Activated CD8-positive, alpha-beta T cell treated with anti-CD3 and anti-CD28 coated beads, Interleukin-2, amount 10 ng/mL, durations not matched to agents 7 days and 5 days (primary cell): ENCODE results near the gene ARHGAP26. TPM values are rescaled to one million over a fixed set of nuclear protein-coding genes. Genes with fewer than 3 reads are reported as not detected.
A peak's percentile ranks its signal among the peaks of the same experiment; 100 is the strongest.

ENCODE experiments used
- ATAC-seq: fragments of 150-1000 bp; cut with Tn5 transposase; one replicate; pipeline ENCODE4 v1.10.0; 2021; ENCODE audit warnings: moderate library complexity
- CTCF ChIA-PET: fragments of 350-600 bp; sonication (Branson Sonifier 250); formaldehyde crosslinking; loops from one replicate; lab custom pipeline; 2021; ENCODE audit warnings: antibody characterized with exemption; lab: Charles Lee
- POLR2A ChIA-PET: fragments of 350-600 bp; sonication (Branson Sonifier 250); formaldehyde crosslinking; loops from one replicate; lab custom pipeline; 2021; ENCODE audit warnings: antibody characterized with exemption; lab: Charles Lee
- DNase-seq: peaks from one replicate; pipeline ENCODE4 v3.0.0-alpha.2; 2020
- H3K27ac Mint-ChIP-seq: one replicate; pipeline ENCODE4 v1.8.0; 2021; ENCODE audit warnings: mild to moderate bottlenecking, mixed read lengths
- H3K27me3 Mint-ChIP-seq: one replicate; pipeline ENCODE4 v1.8.0; 2021; ENCODE audit warnings: low read depth, mixed read lengths
- H3K36me3 Mint-ChIP-seq: one replicate; pipeline ENCODE4 v1.8.0; 2021; ENCODE audit warnings: low read depth, mixed read lengths
- H3K4me1 Mint-ChIP-seq: one replicate; pipeline ENCODE4 v1.8.0; 2021; ENCODE audit warnings: low read depth, mixed read lengths
- H3K4me3 Mint-ChIP-seq: one replicate; pipeline ENCODE4 v1.8.0; 2021; ENCODE audit warnings: mild to moderate bottlenecking, mixed read lengths
- H3K9me3 Mint-ChIP-seq: one replicate; pipeline ENCODE4 v1.8.0; 2022; ENCODE audit warnings: mixed read lengths; ENCODE audit not compliant: insufficient read depth
- total RNA-seq, 2 experiments: library from RNA; stranded (reverse); gene quantifications; one replicate each; pipeline ENCODE4 v1.2.3, GENCODE V29; 2021

ARHGAP26 gene
- total RNA-seq, 2 experiments from 2014 or later: 25.4 to 30.3 TPM

- DNase-seq (no peak), ATAC-seq (no peak)
- POLR2A ChIA-PET: no interaction called here
- no peaks in the 10 kb centered on the region for H3K36me3 Mint-ChIP-seq
- CTCF ChIA-PET: interaction anchor here (0.7 to 21.9 kb wide), 24 partner anchors 7 to 301 kb away, joined by 3 to 468 read pairs (median 5); partner anchors contain the start of gene ARHGAP26
- peaks cover 6% of the 10 kb centered on the region for H3K4me1 Mint-ChIP-seq
- H3K27ac Mint-ChIP-seq: no peak overlapping the region
- no peaks in the 10 kb centered on the region for H3K9me3 Mint-ChIP-seq
- H3K4me3 Mint-ChIP-seq: no peak overlapping the region
- H3K27me3 Mint-ChIP-seq: no peaks in the 10 kb centered on the region
Measured at GRCh38 chr5:142881076-142881783, 111.1 kb downstream of the ARHGAP26 start.

GRCh38 chr5:142881784-142882126 is 111.6 kb downstream of the ARHGAP26 start:
- DNase-seq (no peak), ATAC-seq (no peak)
- no peak overlapping the region for H3K27ac Mint-ChIP-seq
- CTCF ChIA-PET: interaction anchor here (1.0 to 21.9 kb wide), 10 partner anchors 10 to 301 kb away, joined by 3 to 468 read pairs (median 13); partner anchors contain the start of gene ARHGAP26
- H3K9me3 Mint-ChIP-seq: no peaks in the 10 kb centered on the region
- POLR2A ChIA-PET: no interaction called here
- H3K36me3 Mint-ChIP-seq: no peaks in the 10 kb centered on the region
- H3K27me3 Mint-ChIP-seq: no peaks in the 10 kb centered on the region
- peaks cover 6% of the 10 kb centered on the region for H3K4me1 Mint-ChIP-seq
- H3K4me3 Mint-ChIP-seq: no peak overlapping the region

GRCh38 chr5:142883025-142883424 is 112.8 kb downstream of the ARHGAP26 start:
- ATAC-seq (no peak), DNase-seq (no peak)
- H3K4me3 Mint-ChIP-seq: no peak overlapping the region
- ChIA-PET POLR2A (no interaction called here), CTCF (interaction anchor here (1.3 to 21.9 kb wide), 4 partner anchors 15 to 228 kb away, joined by 4 to 468 read pairs (median 236); no protein-coding TSS in a partner anchor)
- H3K27me3 Mint-ChIP-seq: no peaks in the 10 kb centered on the region
- H3K4me1 Mint-ChIP-seq: peaks cover 6% of the 10 kb centered on the region
- no peaks in the 10 kb centered on the region for H3K9me3 Mint-ChIP-seq
- no peaks in the 10 kb centered on the region for H3K36me3 Mint-ChIP-seq
- no peak overlapping the region for H3K27ac Mint-ChIP-seq

- H3K4me3 Mint-ChIP-seq: no peak overlapping the region
- H3K27ac Mint-ChIP-seq: no peak overlapping the region
- no peak for DNase-seq
- no peaks in the 10 kb centered on the region for H3K27me3 Mint-ChIP-seq
- peaks cover 6% of the 10 kb centered on the region for H3K4me1 Mint-ChIP-seq
- CTCF ChIA-PET: interaction anchor here (1.3 to 21.9 kb wide), 4 partner anchors 16 to 228 kb away, joined by 4 to 468 read pairs (median 236); no protein-coding TSS in a partner anchor
- ATAC-seq: no peak
- POLR2A ChIA-PET: no interaction called here
- no peaks in the 10 kb centered on the region for H3K9me3 Mint-ChIP-seq
- H3K36me3 Mint-ChIP-seq: no peaks in the 10 kb centered on the region
Measured at GRCh38 chr5:142883438-142883837, 113.3 kb downstream of the ARHGAP26 start.

GRCh38 chr5:142884029-142884428 is 113.9 kb downstream of the ARHGAP26 start:
- ChIA-PET POLR2A (no interaction called here), CTCF (interaction anchor here (0.8 to 21.9 kb wide), 3 partner anchors 135 to 229 kb away, joined by 3 to 468 read pairs (median 445); no protein-coding TSS in a partner anchor)
- no peak for DNase-seq
- Mint-ChIP-seq H3K27me3 (no peaks in the 10 kb centered on the region), H3K27ac (no peak overlapping the region), H3K36me3 (no peaks in the 10 kb centered on the region), H3K9me3 (no peaks in the 10 kb centered on the region), H3K4me1 (peaks cover 6% of the 10 kb centered on the region), H3K4me3 (no peak overlapping the region)
- no peak for ATAC-seq

GRCh38 chr5:142886211-142886610 is 116.0 kb downstream of the ARHGAP26 start:
- Mint-ChIP-seq H3K4me3 (no peak overlapping the region), H3K27ac (no peak overlapping the region), H3K4me1 (peaks cover 11% of the 10 kb centered on the region), H3K27me3 (no peaks in the 10 kb centered on the region), H3K9me3 (no peaks in the 10 kb centered on the region), H3K36me3 (no peaks in the 10 kb centered on the region)
- POLR2A ChIA-PET: no interaction called here
- ATAC-seq (no peak), DNase-seq (no peak)
- CTCF ChIA-PET: interaction anchor here (3.7 to 21.9 kb wide), 3 partner anchors 12 to 168 kb away, joined by 58 to 468 read pairs (median 445); no protein-coding TSS in a partner anchor

GRCh38 chr5:142886956-142887355 is 116.8 kb downstream of the ARHGAP26 start:
- ATAC-seq (no peak), DNase-seq (no peak)
- CTCF ChIA-PET: interaction anchor here (2.1 to 21.9 kb wide), 5 partner anchors 11 to 169 kb away, joined by 7 to 468 read pairs (median 58); no protein-coding TSS in a partner anchor
- H3K27me3 Mint-ChIP-seq: no peaks in the 10 kb centered on the region
- H3K36me3 Mint-ChIP-seq: no peaks in the 10 kb centered on the region
- POLR2A ChIA-PET: no interaction called here
- H3K9me3 Mint-ChIP-seq: no peaks in the 10 kb centered on the region
- H3K4me3 Mint-ChIP-seq: no peak overlapping the region
- H3K27ac Mint-ChIP-seq: no peak overlapping the region
- peaks cover 11% of the 10 kb centered on the region for H3K4me1 Mint-ChIP-seq

GRCh38 chr5:142888469-142889085 is 118.4 kb downstream of the ARHGAP26 start:
- ATAC-seq: no peak
- Mint-ChIP-seq H3K27ac (no peak overlapping the region), H3K9me3 (no peaks in the 10 kb centered on the region), H3K4me1 (peaks cover 11% of the 10 kb centered on the region), H3K36me3 (no peaks in the 10 kb centered on the region), H3K4me3 (no peak overlapping the region), H3K27me3 (no peaks in the 10 kb centered on the region)
- CTCF ChIA-PET: interaction anchor here (0.6 to 21.9 kb wide), 83 partner anchors 10 to 1303 kb away, joined by 3 to 468 read pairs (median 4); partner anchors contain the start of genes ARHGAP26 and FGF1
- POLR2A ChIA-PET: interaction anchor here (0.7 kb wide), 1 partner anchor 169 kb away, joined by 3 read pairs; no protein-coding TSS in a partner anchor
- DNase-seq: peak; percentile 24

GRCh38 chr5:142892021-142892420 is 121.8 kb downstream of the ARHGAP26 start:
- Mint-ChIP-seq H3K4me1 (peaks cover 5% of the 10 kb centered on the region), H3K4me3 (no peak overlapping the region), H3K27ac (no peak overlapping the region), H3K27me3 (no peaks in the 10 kb centered on the region), H3K9me3 (no peaks in the 10 kb centered on the region), H3K36me3 (peaks cover 9% of the 10 kb centered on the region)
- DNase-seq (no peak), ATAC-seq (no peak)
- ChIA-PET POLR2A (no interaction called here), CTCF (interaction anchor here (1.0 to 1.8 kb wide), 6 partner anchors 12 to 193 kb away, joined by 3 to 9 read pairs (median 4); no protein-coding TSS in a partner anchor)

- Mint-ChIP-seq H3K4me3 (no peak overlapping the region), H3K4me1 (peaks cover 5% of the 10 kb centered on the region), H3K9me3 (no peaks in the 10 kb centered on the region), H3K27ac (no peak overlapping the region), H3K27me3 (no peaks in the 10 kb centered on the region), H3K36me3 (peaks cover 9% of the 10 kb centered on the region)
- POLR2A ChIA-PET: no interaction called here
- DNase-seq (no peak), ATAC-seq (no peak)
- CTCF ChIA-PET: no interaction called here
Measured at GRCh38 chr5:142894315-142894714, 124.1 kb downstream of the ARHGAP26 start.

GRCh38 chr5:142894749-142895148 is 124.6 kb downstream of the ARHGAP26 start:
- Mint-ChIP-seq H3K27me3 (no peaks in the 10 kb centered on the region), H3K27ac (no peak overlapping the region), H3K9me3 (no peaks in the 10 kb centered on the region), H3K36me3 (peaks cover 9% of the 10 kb centered on the region), H3K4me1 (peaks cover 5% of the 10 kb centered on the region), H3K4me3 (no peak overlapping the region)
- ChIA-PET POLR2A (no interaction called here), CTCF (no interaction called here)
- no peak for ATAC-seq
- DNase-seq: no peak
